HG03575 (cell line): ENCODE data around the gene MPHOSPH9.

ENCODE experiments used
- ATAC-seq: cut with Tn5 transposase; IDR thresholded peaks from one replicate; pipeline ENCODE4 v1.9.1; 2021; ENCODE audit not compliant: unreplicated experiment, insufficient number of reproducible peaks, low FRiP score; ENCODE audit errors: extremely low read depth

Gene MPHOSPH9

GRCh38 chr12:123153906-123154305 is 79.0 kb downstream of the MPHOSPH9 start:
- ATAC-seq = no peak

DNA sequence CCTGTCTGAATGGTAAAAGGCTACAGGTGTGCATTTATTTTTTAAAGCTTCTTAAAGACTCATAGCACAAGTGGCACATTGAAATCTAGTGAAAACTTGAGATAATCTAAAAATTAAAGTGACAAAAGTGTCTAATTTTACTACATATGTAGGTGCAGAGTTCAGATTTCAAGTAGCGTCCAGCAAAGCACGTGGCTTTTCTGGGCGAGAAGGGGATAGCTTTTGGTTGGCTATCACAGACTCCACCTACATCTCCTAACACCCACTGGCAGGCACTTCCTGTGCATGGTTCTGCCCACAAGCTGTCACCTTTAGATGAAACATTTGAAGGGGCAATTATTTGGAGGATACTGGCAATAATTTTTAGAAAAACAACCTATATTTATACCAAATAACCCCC is 80.1 kb downstream of the MPHOSPH9 start:
- ATAC-seq = no peak

- no peak for ATAC-seq
These were observed 81.2 kb downstream of the MPHOSPH9 start for GRCh38 chr12:123151457-123152454.

GRCh38 chr12:123150744-123151456 is 82.0 kb downstream of the MPHOSPH9 start, which contains the start of gene PITPNM2:
Gene PITPNM2 (minus strand): TSS chr12:123151090. CDS start chr12:123034590, 116,500 bp downstream.
- no peak for ATAC-seq

- ATAC-seq = no peak
These were observed 82.6 kb downstream of the MPHOSPH9 start for GRCh38 chr12:123150275-123150743.

- no peak for ATAC-seq
These were observed 83.3 kb downstream of the MPHOSPH9 start for GRCh38 chr12:123149501-123150274.

DNA sequence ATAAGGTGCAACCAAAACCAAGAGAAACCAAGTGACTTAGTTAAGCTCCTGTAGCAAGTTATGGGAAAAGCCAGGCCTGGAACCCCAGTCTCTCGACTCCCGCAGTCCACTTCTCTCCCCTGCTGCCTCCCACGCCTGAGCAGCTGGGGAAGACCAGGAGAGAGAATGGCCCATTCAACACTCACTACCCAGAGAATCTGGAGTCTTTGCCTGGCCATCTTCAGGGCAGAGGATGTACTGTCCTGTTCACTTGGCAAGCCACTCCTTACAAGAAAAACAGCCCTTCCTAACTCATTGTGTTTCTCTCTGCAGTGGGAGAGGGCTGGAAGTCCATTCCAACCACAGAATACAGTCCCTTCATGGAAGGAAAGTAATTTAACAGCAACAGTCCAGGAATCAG is 83.9 kb downstream of the MPHOSPH9 start:
- ATAC-seq = no peak

DNA sequence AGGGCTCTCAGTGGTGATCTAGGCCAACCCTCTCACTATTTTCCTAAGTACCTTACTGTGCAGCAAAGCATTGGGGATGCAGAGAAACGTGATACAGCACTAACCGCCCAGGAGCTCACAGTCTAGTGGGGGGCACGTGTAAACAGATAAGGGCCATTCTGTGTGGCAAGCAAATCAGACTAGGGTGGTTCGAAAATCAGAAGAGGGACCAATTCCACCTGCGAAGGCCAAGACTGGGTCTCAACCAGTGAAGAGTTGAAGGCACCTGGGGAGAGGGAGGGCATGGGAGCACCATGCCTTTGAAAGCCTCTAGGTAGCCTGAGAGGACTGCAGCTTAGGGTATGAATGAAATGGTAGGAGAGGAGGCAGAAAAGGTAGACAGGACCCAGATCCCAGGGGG is 84.3 kb downstream of the MPHOSPH9 start:
- ATAC-seq = no peak

DNA sequence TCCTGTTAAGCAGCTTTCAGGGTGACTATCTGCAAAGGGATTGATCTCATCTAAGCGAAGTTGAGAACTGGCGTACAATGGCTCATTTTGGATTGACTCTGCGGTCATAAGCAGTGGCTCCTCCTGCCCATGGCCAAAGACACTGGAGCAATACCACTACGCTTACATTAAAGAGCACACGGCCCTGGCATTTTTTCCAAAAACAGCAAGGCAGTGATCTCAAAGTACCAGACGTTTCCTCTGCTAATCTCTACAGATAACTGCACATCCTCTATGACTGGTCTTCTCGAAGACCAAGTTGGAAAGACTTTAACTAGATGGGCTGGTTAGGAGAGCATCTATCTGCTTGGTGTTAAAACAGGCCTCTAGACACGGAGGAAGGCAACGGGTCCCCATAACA is 84.7 kb downstream of the MPHOSPH9 start:
- ATAC-seq = no peak

DNA sequence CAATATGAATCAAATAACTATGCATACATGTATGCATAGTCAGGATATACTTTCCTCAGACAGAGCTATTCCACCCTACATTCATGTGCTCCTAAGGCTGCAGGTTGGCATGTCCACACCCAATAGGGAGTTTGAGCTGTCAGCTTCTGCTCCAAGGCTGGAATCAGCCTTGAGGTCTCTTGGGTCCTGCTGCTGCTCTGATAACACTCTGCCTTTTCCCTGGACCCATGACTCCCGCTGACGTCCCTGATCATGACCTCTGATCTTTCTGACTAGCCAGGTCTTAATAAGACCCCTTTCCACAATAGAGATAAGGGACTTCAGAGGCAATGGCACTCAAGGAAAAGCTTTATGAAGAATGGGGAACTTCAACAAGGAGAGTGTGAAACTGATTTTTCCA is 87.7 kb downstream of the MPHOSPH9 start:
- no peak for ATAC-seq

- ATAC-seq = no peak
These were observed 89.0 kb downstream of the MPHOSPH9 start for GRCh38 chr12:123143736-123144461.

GRCh38 chr12:123142921-123143735 is 89.8 kb downstream of the MPHOSPH9 start:
- ATAC-seq = no peak

DNA sequence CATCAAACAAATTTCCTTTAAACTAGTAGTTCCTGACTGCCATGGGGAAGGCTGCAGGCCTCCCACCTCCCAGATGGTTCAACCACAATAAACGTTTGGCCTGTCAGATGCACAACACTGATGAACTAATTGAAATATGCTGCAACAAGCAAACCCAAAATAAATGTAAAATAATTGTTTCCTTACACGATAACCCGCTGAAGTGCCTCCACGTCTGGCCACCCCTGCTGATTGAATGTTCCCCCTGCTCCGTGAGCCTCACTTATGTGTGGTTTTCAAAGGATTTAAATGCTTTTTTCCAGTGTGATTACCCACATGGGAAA is 90.5 kb downstream of the MPHOSPH9 start:
- no peak for ATAC-seq

DNA sequence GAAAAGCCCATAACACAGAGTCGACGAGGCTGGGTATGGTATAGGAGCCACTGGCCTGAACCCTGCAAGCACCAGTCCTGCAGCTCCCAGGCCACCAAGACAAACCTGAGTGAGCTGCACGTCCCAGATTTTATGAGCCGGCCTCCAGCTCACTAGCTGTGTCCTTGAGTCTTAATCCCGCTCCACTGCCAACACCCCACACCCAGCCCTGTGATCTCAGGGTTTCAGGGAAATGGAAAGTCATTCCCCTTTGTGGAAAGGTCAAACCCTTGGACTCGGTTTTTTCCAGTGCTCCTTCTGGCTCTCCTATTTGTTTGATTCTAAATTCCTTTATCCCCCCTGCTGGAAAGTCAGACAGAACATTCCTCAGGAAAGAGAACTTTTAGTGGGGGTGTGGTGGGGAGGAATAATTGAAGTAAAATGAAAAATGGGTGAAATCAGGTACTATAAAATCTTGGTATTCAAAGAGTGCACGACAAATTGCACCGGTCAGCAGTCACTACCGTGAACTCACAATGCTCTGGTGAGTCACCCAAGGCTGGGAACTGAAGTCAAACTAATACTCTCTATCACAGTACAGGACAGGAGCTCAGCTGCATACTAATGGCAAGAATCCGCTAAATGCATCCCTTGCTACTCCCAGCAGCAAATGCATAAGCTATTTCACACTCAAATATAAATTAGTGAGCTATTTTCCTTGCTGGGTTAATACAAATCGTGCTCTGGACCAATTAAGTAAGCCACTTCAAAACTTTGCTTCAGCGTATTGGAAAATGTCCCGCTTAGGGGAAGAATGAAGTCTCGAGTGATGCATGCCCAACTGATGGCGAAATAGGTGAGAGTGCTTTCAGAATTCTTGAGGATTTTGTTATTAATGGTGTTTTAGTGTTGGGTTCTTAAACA is 91.1 kb downstream of the MPHOSPH9 start:
- no peak for ATAC-seq

GRCh38 chr12:123140676-123141614 is 92.0 kb downstream of the MPHOSPH9 start:
- ATAC-seq = no peak
